HG02943 (cell line): ENCODE data around the gene JOSD2.

ENCODE experiments used
- ATAC-seq: cut with Tn5 transposase; IDR thresholded peaks from one replicate; pipeline ENCODE4 v1.9.1; 2021; ENCODE audit warnings: mild to moderate bottlenecking, low read depth, moderate library complexity; ENCODE audit not compliant: unreplicated experiment

Gene JOSD2

DNA sequence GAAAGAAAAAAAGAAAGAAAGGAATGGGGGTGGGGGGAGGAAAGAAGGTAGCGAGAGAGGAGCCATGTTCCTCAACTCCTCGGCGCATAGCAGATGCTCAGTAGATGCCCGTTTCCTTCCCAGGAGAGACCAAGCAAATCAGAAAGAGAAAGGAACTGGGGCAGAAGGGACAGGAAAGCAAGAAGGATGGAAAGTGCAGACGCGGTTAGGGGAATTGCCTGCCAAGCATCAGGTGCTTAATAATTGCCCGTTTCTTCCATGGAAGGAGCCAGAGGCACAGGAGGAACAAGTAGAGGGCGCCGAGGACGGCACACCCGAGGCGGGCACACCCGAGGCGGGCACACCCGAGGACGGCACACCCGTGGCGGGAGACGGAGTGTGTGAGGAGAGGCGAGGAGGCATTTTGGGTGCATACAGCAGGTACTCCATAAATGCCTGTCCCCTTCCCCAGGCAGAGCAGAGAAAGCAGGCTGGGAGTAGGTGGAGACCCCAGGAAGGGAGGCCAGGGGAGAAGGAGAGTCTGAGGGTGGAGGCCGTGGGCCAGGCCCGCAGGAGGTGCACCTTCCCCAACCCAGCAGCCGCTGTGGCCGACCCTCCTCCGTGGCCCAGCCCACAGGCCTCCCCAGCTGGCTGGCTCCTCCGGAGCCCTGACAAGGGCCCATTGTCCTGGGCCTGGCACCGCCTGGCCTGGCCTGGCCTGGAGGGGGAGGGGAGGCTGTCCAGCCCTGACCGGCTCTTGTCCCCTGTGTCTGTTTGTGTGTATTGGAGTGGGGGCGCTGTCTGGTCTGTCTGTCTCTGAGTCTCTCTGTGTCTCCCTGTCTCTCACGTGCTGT is 14.6 kb downstream of the JOSD2 start:
- ATAC-seq = no peak

DNA sequence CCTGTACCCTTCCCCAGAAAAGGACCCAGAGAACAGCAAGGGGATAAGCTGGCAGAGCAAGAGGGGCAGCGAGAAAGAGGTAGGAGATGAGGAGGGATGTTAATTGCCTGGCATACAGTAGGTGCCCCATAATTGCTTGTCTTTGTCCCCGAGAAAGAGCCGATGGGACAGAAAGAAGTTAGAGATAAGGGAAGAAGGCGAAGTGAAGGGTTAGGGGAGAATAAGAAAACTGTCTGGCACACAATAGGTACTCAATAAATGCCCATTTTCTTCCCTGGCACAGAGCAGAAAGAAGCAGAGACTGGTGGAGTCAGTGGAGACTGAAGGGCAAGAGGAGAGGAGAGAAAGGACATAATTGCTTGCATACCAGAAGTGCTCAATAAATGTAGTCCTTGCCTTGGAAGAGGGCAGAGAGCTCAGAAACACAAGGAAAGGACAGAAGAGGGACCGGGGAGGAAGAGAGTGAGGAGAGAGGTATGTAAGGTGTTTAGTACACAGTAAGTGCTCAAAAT is 15.9 kb downstream of the JOSD2 start:
- no peak for ATAC-seq

DNA sequence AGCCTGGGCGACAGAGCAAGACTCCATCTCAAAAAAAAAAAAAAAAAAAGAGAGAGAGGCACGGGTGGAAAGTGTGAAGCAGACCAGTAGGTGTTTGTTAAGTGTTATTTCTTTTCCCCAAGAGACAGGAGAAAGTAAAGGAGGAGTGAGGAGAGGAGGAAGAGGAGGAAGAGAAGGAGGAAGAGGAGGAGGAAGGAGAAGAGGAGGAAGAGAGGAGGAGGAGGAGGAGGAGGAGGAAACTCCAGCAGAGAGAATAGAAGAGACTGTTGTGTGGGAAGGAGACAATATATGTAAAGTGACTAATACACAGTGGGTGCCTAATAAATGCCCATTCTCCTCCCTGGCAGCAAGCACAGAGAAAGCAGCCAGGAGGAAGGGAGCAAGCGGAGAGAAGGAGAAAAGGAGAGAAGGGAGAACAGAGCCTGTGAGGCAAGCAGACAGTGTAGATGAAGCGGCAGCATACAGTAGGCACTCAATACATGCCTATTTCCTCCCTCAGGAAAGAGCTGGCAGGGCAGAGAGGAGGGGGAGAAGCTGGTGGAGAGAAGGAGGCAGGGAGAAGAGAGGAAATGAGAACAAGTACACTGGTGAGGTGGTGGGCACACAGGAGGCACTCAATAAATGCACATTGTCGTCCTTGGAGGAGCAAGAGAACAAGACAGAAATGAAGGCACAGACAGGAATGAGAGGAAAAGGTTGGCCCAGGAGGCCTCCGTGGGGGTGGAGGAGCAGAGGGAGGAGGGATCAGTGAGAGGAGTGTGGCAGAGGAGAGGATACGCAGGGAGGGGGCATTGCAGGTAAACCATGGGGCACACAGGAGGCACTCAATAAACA is 16.6 kb downstream of the JOSD2 start:
- no peak for ATAC-seq

DNA sequence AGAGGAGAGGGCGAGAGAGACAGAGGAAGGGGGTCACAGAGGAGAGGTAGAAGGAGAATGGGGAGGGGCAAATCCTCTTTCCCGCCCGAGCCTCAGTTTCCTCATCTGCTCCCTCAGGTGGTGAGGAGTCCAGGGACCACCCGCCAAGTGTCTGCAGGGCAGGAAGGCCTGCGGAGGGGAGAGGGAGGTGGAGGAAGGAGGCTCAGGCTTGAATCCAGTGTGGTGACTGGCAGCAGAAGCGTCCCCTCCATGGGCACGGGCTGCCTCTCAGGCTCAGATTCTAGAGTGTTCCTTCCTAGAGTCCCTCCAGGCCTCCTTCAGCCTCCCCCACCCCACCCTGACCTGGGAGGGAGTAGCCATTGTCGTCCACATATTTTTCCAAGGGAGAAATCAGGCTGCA is 17.8 kb downstream of the JOSD2 start:
- no peak for ATAC-seq

DNA sequence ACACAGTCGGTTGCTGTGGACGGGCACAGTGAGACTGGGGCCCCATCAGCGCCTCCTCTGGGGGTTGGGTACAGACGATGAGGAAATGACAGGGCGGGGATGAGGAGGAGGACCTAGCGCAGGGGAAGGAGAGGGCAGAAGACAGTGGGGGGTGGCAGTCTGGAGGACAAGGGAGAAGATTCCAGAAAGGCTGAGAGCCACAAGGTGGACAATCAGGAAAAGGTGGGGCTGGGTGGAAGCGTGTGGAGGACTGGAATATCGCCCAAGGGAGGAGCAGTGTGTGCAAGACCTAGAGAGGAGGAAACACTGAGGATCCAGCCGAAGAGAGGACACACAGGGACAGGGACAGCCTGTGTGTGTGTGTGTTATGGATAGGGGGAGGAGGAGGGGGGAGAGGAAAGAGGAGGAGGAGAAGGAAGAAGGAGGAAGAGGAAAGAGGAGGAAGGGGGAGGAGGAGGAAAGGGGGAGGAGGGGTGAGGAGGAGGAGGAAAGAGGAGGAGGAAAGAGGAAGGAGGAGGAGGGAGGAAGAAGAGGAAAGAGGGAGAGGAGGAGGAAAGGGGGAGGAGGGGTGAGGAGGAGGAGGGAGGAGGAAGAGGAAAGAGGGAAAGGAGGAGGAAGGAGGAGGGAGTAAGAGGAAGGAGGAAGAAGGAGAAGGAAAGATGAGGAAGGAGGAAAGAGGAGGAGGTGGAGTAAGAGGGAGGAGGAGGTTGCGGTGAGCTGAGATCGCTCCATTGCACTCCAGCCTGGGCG is 18.5 kb downstream of the JOSD2 start:
- ATAC-seq = no peak

DNA sequence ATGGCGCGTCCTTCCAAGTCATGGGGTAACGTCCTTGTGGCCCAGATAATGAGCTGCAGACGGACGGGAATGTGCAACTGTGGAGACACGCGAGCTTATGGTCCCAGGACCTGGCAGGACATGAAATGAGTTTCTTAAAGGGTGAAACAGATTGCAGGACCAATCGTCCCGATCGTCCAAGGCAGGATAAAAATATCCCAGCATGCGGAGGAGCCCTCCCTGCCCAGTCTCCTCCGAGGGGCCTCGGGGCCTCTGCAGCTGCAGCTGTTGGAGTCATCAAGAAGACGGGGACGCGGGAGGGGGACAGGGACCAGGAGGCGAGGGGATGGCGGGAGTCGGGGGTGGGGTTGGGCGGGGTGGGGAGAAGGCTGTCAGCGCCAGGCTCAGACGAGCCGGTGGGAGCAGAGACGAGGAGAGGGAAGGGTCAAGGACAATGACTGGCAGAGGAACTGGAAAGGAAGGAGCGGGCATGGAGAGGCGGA is 20.0 kb downstream of the JOSD2 start:
- ATAC-seq = no peak

DNA sequence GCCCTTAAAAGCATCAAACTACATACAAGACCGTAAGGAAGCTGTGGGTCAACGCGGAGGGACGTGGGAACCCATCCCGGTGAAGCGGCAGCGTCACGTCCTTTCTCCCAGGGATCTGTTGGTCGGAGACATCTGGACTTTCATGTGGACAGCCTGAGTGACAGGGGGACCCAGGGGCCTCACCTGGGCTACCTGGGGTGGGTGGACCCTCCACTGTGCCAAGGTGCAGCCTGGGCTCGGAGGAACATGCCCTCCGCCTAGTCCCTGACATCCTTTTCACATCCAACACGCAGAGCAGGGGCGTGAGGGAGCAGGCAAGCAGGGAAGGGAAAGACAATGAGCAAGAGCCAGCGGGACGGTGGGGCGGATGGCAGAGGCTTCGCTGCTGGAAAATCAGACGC is 20.6 kb downstream of the JOSD2 start:
- no peak for ATAC-seq

DNA sequence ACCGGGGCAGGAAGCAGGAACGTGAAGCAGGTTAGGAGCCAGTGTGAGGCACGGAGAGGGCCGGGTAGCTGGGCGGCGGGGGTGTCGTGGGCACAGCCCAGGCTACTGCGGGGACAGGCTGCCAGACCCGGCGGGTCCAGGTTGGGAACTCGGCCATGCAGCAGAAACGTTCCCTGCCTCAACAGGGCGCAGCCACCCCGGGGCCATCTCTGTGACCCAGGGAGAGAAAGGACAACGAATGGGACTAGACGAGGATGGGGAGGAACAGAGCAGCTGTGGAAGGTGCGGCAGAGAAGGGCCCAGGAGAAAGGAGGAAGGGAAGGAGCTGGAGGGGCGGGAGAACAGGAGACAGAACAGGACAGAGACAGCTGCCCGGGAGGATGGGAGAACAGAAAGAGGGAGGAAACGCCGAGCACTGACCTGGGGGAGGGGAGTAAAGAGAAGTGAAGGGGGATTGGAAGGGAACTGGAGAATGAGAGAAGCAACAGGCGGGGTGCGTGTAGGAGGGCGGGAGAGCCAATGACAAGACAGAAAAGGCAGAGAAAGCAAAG is 21.5 kb downstream of the JOSD2 start:
- no peak for ATAC-seq

DNA sequence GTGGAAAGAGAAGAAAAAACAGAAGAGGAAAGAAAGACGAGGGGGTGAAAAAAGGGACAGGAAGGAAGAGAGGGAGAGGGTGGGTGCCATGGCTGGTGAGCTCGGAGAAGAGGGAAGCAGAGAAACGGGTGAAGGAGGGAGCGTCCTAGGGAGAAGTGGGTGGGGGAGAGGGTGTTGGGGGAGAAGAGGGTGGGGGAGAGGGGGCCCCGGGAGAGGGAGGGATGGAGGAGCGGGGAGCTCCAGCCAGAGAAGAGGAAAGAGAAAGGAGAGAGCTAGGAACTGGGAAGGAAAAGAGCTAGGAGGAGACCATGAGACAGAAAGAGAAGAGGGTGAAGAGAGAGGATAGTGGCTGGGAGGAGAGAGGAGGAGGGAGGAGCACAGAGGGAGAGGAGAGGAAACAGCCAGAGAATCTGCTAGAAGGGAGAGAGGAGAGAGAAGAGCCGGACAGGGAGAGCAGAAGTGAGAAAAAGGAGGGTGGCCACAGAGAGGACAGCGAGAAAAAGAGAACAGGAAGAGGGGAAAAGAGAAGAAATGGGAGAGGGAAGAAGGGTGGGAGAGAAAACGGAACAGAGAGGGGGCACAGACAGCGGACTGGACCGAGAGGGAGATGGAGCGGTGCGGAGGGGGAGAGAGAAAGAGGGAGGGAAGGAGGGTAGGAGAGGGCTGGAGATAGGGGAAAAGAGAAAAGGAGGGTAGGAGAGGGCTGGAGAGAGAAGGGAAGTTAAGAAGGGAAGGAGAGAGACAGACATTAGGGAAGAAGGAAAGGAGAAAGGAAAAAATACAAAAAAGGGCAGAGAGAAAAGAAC is 22.4 kb downstream of the JOSD2 start:
- no peak for ATAC-seq

DNA sequence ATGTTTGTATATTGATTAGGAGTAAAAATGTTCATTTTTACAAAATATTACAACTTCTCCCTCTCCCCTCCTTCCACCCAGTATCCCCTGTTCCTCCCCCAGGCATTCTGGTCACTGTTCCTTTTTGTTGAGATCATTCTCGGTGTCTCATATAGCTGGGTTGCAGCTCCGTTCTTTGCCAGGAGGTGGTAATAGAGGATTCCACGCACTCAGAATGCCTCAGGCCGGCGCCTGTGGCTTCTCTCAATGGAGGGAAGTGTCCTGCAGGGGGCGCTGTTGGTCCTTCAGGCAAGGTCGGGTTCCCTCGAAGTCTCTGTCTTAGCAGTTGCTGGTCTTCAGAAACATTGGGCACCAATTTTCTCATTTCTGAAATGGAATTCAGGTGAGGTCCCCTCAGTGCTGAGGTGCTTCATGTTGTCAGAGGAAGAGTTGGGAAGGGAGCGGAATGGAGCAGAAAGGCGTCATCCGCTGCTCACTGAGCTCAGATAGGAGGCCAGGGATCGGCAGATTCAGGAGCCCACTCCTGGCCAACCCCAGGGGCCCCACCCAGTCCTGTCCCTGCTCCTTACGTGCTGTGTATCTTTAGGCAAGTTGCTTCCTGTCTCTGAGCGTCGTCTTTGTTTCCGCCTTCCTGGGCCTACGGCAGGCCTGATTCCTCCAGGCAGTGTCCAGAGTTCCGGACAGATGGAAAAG is 24.0 kb downstream of the JOSD2 start:
- no peak for ATAC-seq

DNA sequence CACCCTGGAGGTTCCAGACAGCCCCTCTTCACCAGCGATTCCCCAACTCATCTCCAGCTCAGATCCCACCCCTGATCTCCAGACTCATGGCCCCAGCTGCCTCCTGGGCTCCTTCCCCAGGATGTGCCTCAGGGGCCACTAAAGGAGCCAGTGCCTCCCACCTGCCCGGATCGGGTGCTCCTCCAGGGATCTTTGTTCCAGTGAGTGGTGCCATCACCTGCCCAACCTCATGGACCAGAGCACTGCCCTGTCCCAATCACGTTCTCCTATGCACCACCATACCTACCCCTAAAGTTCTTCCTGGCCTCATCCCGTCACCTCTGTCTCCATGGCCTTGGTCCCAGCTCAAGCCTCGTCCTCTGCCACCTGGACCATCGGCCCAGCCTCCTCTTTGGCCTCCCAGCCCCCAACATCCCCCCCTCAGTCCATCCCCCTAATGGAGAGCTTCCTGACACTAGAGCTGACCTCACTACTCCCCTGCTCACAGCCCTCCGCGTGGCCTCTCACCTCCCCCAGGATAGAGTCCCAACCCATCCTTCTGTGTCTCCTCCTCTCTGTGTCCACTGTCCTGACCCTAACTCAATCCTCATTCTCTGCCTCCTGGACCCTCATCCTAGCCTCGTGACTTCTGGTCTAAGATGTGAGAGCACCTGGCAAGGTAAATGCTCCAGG is 25.6 kb downstream of the JOSD2 start:
- ATAC-seq = no peak

DNA sequence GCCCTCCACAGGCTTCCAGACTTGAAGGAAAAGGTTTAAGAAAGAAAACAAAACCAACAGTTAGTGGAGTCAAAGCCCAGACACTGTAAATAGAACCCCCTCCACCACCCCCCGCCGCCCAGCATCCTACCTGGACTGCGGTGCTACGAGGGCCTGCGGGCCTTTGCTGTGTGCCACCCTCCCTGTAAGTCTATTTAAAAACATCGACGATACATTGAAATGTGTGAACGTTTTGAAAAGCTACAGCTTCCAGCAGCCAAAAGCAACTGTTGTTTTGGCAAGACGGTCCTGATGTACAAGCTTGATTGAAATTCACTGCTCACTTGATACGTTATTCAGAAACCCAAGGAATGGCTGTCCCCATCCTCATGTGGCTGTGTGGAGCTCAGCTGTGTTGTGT is 28.1 kb downstream of the JOSD2 start:
- no peak for ATAC-seq

DNA sequence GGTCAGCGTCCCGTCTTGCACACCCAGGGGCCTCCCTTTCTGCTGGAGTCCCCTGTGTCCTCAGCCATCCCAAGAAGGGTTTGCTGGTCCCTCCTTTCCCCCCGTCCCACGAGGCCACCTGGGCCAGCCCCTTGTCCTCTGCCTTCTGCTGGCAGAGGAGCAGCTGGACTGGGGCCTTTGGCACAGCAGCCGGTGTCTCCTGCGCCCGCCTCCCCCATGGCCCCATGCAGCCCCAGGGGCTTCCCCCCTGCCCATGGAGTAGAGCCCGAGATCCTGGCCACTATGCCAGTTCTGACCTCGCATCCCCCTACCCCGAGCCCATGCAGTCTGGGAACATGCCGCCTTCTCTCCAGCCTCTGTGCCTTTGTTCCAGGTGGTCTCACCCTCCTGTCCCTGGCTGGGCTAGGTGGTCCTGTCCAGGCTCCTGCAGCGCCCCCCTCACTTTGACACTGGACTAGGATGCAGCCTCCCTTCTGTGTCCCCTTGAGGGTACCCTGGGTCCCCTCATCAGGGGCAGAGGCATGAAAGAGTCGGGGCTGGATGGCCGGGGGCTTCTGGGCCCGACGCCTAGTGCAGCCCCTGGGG is 28.6 kb downstream of the JOSD2 start:
- no peak for ATAC-seq

DNA sequence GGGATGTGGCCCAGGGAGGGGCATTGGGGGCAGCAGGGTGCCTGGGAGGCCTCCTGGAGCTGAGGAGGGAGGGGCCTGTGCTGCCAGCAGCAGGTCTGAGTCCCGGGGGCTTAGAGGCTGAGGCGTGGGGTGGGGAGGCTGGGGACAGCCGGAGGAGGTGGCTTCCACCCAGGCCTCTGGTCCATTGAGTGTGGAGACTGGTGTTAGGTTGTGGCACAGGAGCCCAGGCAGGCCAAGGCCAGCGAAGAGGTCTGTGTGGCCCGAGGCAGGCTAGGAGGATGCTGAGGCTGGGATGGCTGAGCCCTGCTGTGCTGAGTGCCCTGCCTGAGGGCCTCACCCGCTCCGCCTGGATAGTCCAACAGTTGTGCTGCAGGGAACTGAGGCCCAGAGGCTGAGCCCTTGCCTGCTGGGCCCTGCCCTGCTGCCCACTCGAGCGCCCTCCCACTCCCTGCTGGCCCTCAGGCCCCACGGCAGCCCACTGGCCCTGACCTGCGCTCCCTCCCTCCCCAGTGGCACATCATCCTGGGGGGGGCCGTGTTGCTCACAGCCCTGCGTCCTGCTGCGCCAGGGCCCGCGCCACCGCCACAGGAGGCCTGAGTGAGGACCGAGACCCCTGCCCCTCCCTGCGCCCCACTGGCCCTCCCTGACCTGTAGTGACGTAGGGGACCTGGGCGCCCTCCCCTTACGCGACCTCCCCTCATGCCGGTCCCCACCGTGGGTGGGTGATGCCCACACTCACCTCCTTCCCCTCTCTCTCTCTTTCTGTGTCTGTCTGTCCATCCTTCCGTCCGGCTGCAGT is 29.4 kb downstream of the JOSD2 start:
- no peak for ATAC-seq

DNA sequence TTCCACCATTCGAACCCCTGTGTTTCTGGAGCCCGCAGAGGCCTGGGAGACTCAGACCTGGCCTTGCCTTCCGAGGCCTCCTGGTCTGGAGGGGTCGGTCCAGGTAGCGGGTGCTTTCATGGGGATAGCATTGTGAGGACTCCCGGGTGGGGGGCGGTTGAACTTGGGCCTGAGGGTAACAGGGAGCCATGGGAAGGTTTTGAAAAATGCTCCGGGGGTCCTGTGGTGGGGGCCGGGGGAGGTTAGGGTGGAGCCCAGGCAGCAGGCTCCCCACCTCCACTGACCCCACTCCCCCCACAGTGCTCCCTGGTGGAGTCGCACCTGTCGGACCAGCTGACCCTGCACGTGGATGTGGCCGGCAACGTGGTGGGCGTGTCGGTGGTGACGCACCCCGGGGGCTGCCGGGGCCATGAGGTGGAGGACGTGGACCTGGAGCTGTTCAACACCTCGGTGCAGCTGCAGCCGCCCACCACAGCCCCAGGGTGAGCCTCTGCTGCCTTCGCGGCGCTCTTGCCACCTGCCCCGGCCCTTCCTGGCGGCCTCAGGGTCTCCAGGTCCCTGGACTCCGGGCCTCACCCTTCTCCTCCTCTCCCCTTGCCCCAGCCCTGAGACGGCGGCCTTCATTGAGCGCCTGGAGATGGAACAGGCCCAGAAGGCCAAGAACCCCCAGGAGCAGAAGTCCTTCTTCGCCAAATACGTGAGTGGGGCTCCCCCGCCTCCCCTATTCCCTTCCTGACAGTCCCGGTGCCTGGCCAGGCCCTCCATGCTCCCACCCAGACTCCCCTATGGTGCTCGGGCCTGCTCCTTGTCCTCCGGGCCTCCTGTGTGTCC is 30.5 kb downstream of the JOSD2 start:
- no peak for ATAC-seq

DNA sequence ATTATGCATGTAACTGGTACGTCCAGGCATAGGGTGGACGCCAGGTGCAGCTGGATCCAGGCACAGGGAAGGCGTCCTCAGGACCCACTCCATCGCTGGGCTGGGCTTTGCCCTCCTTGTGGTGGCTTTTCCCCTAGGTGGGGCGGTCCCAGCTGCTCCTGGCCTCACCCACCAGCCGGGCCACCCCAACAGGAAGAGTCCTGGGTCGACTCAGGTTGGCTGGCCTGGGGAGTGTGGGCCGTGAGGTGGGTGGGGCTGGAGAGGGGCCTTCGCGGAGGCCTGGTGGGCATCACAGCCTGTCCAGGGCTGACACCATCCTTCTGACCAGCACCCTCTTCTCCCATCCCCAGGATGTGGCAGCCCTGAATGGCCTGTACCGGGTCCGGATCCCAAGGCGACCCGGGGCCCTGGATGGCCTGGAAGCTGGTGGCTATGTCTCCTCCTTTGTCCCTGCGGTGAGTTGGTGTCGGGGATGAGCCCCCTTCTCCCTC is 31.2 kb downstream of the JOSD2 start:
- ATAC-seq = no peak
